HepG2 (cell line): ENCODE data around the gene MEIOB. TPM values are rescaled to one million over a fixed set of nuclear protein-coding genes. Genes with fewer than 3 reads are reported as not detected.

ENCODE experiments used
- KDM5B ChIP-seq: sonication (generic); formaldehyde crosslinking; IDR thresholded peaks from 2 replicates; pipeline ENCODE4 v1.4.0; 2020; ENCODE audit warnings: missing genetic modification reagents, mild to moderate bottlenecking, borderline replicate concordance
- KMT2A ChIP-seq: sonication (generic); formaldehyde crosslinking; IDR thresholded peaks from 2 replicates; pipeline ENCODE4 v1.4.0; 2020; ENCODE audit warnings: missing genetic modification reagents
- MED8 ChIP-seq: sonication (generic); formaldehyde crosslinking; IDR thresholded peaks from 2 replicates; pipeline ENCODE4 v1.8.1; 2023; ENCODE audit warnings: mild to moderate bottlenecking, missing genetic modification reagents; ENCODE audit not compliant: insufficient replicate concordance
- MYNN ChIP-seq: sonication (generic); formaldehyde crosslinking; IDR thresholded peaks from 2 replicates; pipeline ENCODE4 v1.4.0; 2020; ENCODE audit warnings: mild to moderate bottlenecking, low read depth, missing genetic modification reagents
- NFRKB ChIP-seq: fragments of 450-650 bp; IDR thresholded peaks from 2 replicates; pipeline ENCODE4 v1.6.1; 2017
- PHF21A ChIP-seq: sonication (generic); formaldehyde crosslinking; IDR thresholded peaks from 2 replicates; pipeline ENCODE4 v1.5.0; 2020; ENCODE audit warnings: mild to moderate bottlenecking, missing genetic modification reagents
- POLR2G ChIP-seq: fragments of 200-400 bp; formaldehyde crosslinking; IDR thresholded peaks from 2 replicates; pipeline ENCODE4 v1.6.1; 2018; ENCODE audit warnings: mild to moderate bottlenecking, low read depth, low read length, moderate library complexity
- SIN3A ChIP-seq: IDR thresholded peaks from 2 replicates; pipeline ENCODE4 v1.6.1; 2011; ENCODE audit warnings: low read depth, mild to moderate bottlenecking, control low read depth, low read length, borderline replicate concordance
- SRF ChIP-seq: IDR thresholded peaks from 2 replicates; pipeline ENCODE4 v1.6.1; 2011; ENCODE audit warnings: mild to moderate bottlenecking, low read depth, low read length, moderate library complexity
- TIGD3 ChIP-seq: sonication (generic); formaldehyde crosslinking; IDR thresholded peaks from 2 replicates; pipeline ENCODE4 v1.5.1; 2020; ENCODE audit warnings: mild to moderate bottlenecking, missing genetic modification reagents, borderline replicate concordance
- WIZ ChIP-seq: sonication (generic); formaldehyde crosslinking; IDR thresholded peaks from 2 replicates; pipeline ENCODE4 v1.5.1; 2020; ENCODE audit warnings: mild to moderate bottlenecking, missing genetic modification reagents
- YEATS2 ChIP-seq: sonication (generic); formaldehyde crosslinking; IDR thresholded peaks from 2 replicates; pipeline ENCODE4 v1.4.0; 2020; ENCODE audit warnings: missing genetic modification reagents, borderline replicate concordance
- ZNF263 ChIP-seq: sonication (generic); formaldehyde crosslinking; IDR thresholded peaks from 2 replicates; pipeline ENCODE4 v1.4.0; 2020; ENCODE audit warnings: missing genetic modification reagents
- ZNF34 ChIP-seq: sonication (generic); formaldehyde crosslinking; IDR thresholded peaks from 2 replicates; pipeline ENCODE4 v1.4.0; 2020; ENCODE audit warnings: mild to moderate bottlenecking, missing genetic modification reagents, borderline replicate concordance
- ZNF614 ChIP-seq: IDR thresholded peaks from 2 replicates; pipeline ENCODE4 v1.6.1; 2018; ENCODE audit warnings: missing biosample characterization, missing genetic modification reagents, inconsistent platforms, borderline replicate concordance
- ZNF839 ChIP-seq: sonication (generic); formaldehyde crosslinking; IDR thresholded peaks from 2 replicates; pipeline ENCODE4 v1.4.0; 2020; ENCODE audit warnings: missing genetic modification reagents, mild to moderate bottlenecking, borderline replicate concordance
- ZNF891 ChIP-seq: sonication (generic); formaldehyde crosslinking; IDR thresholded peaks from 2 replicates; pipeline ENCODE4 v1.5.0; 2020; ENCODE audit warnings: mild to moderate bottlenecking, missing genetic modification reagents
- polyA plus RNA-seq, 8 experiments: library from polyadenylated mRNA; depleted of rRNA in 3 of 8; stranded (reverse) in 7 of 8; unstranded in 1 of 8; fragments of >200 nt; fragmentation: Illumina TruSeq in 4 of 8; extraction: Trizol in 4 of 8; gene quantifications; 2 replicates each; pipeline versions ENCODE4 v1.2.1 to v1.2.3, GENCODE V29; 2011 to 2016; ENCODE audit warnings: low read depth in 4 of 8, missing spikeins in 1 of 8, mixed read lengths in 1 of 8; ENCODE audit not compliant: insufficient read depth in 1 of 8
- total RNA-seq, 5 experiments: library from RNA; depleted of rRNA; stranded (reverse); fragments of >200 nt; fragmentation: Illumina TruSeq; extraction: Trizol; gene quantifications; 2 replicates each; pipeline ENCODE4 v1.2.3, GENCODE V29; 2016; ENCODE audit warnings: low read depth in 1 of 5
- TF ChIP-seq, protein P1 (sequence below): sonication (generic); formaldehyde crosslinking; IDR thresholded peaks from 2 replicates; pipeline ENCODE4 v1.8.1; 2022; ENCODE audit warnings: low read depth, mild to moderate bottlenecking, missing genetic modification reagents
- TF ChIP-seq, protein P2 (sequence below): sonication (generic); formaldehyde crosslinking; IDR thresholded peaks from 2 replicates; pipeline ENCODE4 v1.4.0; 2020; ENCODE audit warnings: mild to moderate bottlenecking, missing genetic modification reagents
- TF ChIP-seq, protein P3 (sequence below): sonication (generic); formaldehyde crosslinking; IDR thresholded peaks from 2 replicates; pipeline ENCODE4 v1.4.0; 2020; ENCODE audit warnings: missing genetic modification reagents, borderline replicate concordance

MEIOB gene
- total and polyA plus RNA-seq, 2 of the 13 experiments (the other 11 are each of a cell fraction or from before 2014, with no cell fraction given) = 0.17 TPM; not detected in 1

DNA sequence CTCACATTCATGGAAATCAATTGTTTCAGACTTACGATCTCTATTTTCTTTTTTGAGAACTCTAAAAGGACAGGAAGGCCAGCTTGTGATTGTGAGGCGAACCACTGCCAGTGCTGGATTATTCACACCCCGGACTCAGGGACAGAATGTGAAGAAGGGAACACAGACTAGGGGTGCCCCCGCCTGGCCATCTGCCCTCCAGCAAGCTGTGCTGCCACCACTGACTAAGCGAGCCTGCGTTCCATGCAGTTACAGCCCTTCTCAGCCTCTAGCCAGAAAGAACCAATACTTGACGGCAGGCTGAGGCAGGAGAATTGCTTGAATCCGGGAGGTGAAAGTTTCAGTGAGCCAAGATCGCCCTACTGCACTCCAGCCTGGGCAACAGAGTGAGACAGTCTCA lies 48.1 kb downstream of the MEIOB start (continued):
- TF ChIP-seq, protein P1, sequence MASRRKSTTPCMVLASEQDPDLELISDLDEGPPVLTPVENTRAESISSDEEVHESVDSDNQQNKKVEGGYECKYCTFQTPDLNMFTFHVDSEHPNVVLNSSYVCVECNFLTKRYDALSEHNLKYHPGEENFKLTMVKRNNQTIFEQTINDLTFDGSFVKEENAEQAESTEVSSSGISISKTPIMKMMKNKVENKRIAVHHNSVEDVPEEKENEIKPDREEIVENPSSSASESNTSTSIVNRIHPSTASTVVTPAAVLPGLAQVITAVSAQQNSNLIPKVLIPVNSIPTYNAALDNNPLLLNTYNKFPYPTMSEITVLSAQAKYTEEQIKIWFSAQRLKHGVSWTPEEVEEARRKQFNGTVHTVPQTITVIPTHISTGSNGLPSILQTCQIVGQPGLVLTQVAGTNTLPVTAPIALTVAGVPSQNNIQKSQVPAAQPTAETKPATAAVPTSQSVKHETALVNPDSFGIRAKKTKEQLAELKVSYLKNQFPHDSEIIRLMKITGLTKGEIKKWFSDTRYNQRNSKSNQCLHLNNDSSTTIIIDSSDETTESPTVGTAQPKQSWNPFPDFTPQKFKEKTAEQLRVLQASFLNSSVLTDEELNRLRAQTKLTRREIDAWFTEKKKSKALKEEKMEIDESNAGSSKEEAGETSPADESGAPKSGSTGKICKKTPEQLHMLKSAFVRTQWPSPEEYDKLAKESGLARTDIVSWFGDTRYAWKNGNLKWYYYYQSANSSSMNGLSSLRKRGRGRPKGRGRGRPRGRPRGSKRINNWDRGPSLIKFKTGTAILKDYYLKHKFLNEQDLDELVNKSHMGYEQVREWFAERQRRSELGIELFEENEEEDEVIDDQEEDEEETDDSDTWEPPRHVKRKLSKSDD (CRISPR knock-in tag) = no peak
- TF ChIP-seq ZNF839 (CRISPR knock-in tag) (no peak), POLR2G (no peak), ZNF891 (CRISPR knock-in tag) (no peak), KDM5B (CRISPR knock-in tag) (no peak), WIZ (CRISPR knock-in tag) (no peak), KMT2A (CRISPR knock-in tag) (peak; percentile 65; the same call in 1 of the 2 replicates), MED8 (CRISPR knock-in tag) (no peak), TIGD3 (CRISPR knock-in tag) (0 out of 2 replicates have a peak, but pooled peaks have one; percentile 17), ZNF34 (no peak), NFRKB (no peak), YEATS2 (CRISPR knock-in tag) (peak; percentile 22; the same call in 1 of the 2 replicates), ZNF614 (CRISPR knock-in tag) (no peak), MYNN (no peak), SIN3A (no peak), ZNF263 (no peak), PHF21A (CRISPR knock-in tag) (no peak), SRF (no peak)
- TF ChIP-seq, protein P2, sequence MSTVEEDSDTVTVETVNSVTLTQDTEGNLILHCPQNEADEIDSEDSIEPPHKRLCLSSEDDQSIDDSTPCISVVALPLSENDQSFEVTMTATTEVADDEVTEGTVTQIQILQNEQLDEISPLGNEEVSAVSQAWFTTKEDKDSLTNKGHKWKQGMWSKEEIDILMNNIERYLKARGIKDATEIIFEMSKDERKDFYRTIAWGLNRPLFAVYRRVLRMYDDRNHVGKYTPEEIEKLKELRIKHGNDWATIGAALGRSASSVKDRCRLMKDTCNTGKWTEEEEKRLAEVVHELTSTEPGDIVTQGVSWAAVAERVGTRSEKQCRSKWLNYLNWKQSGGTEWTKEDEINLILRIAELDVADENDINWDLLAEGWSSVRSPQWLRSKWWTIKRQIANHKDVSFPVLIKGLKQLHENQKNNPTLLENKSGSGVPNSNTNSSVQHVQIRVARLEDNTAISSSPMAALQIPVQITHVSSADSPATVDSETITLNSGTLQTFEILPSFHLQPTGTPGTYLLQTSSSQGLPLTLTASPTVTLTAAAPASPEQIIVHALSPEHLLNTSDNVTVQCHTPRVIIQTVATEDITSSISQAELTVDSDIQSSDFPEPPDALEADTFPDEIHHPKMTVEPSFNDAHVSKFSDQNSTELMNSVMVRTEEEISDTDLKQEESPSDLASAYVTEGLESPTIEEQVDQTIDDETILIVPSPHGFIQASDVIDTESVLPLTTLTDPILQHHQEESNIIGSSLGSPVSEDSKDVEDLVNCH (CRISPR knock-in tag) = no peak
- TF ChIP-seq, protein P3, sequence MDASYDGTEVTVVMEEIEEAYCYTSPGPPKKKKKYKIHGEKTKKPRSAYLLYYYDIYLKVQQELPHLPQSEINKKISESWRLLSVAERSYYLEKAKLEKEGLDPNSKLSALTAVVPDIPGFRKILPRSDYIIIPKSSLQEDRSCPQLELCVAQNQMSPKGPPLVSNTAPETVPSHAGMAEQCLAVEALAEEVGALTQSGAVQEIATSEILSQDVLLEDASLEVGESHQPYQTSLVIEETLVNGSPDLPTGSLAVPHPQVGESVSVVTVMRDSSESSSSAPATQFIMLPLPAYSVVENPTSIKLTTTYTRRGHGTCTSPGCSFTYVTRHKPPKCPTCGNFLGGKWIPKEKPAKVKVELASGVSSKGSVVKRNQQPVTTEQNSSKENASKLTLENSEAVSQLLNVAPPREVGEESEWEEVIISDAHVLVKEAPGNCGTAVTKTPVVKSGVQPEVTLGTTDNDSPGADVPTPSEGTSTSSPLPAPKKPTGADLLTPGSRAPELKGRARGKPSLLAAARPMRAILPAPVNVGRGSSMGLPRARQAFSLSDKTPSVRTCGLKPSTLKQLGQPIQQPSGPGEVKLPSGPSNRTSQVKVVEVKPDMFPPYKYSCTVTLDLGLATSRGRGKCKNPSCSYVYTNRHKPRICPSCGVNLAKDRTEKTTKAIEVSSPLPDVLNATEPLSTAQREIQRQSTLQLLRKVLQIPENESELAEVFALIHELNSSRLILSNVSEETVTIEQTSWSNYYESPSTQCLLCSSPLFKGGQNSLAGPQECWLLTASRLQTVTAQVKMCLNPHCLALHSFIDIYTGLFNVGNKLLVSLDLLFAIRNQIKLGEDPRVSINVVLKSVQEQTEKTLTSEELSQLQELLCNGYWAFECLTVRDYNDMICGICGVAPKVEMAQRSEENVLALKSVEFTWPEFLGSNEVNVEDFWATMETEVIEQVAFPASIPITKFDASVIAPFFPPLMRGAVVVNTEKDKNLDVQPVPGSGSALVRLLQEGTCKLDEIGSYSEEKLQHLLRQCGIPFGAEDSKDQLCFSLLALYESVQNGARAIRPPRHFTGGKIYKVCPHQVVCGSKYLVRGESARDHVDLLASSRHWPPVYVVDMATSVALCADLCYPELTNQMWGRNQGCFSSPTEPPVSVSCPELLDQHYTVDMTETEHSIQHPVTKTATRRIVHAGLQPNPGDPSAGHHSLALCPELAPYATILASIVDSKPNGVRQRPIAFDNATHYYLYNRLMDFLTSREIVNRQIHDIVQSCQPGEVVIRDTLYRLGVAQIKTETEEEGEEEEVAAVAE (CRISPR knock-in tag) = no peak
